HepG2 (cell line): ENCODE data around the gene RRP9.

ENCODE experiments used
- AKNA ChIP-seq: sonication (generic); formaldehyde crosslinking; IDR thresholded peaks from 2 replicates; pipeline ENCODE4 v1.4.0; 2020; ENCODE audit warnings: missing genetic modification reagents, borderline replicate concordance
- POLR2A ChIP-seq, 2 experiments: IDR thresholded peaks; 2 replicates each; pipeline ENCODE4 v1.6.1; 2011; ENCODE audit warnings: low read depth in 2 of 2, low read length in 2 of 2, mild to moderate bottlenecking in 1 of 2, moderate library complexity in 1 of 2; ENCODE audit not compliant: insufficient read depth in 1 of 2
- POLR2AphosphoS5 ChIP-seq: IDR thresholded peaks from 2 replicates; pipeline ENCODE4 v1.6.1; 2012; ENCODE audit warnings: low read depth, low read length
- PTBP1 ChIP-seq: fragments of 200-400 bp; formaldehyde crosslinking; IDR thresholded peaks from 2 replicates; pipeline ENCODE4 v1.6.1; 2018; ENCODE audit warnings: low read length, low read depth; ENCODE audit not compliant: poor library complexity, severe bottlenecking
- SMAD3 ChIP-seq: sonication (generic); formaldehyde crosslinking; IDR thresholded peaks from 2 replicates; pipeline ENCODE4 v1.4.0; 2020; ENCODE audit warnings: missing genetic modification reagents
- SUZ12 ChIP-seq: fragments of 150-350 bp; IDR thresholded peaks from 2 replicates; pipeline ENCODE4 v1.6.1; 2014; ENCODE audit warnings: low read depth, low read length
- TARDBP ChIP-seq: sonication (generic); formaldehyde crosslinking; IDR thresholded peaks from 2 replicates; pipeline ENCODE4 v1.8.0; 2022; ENCODE audit warnings: mild to moderate bottlenecking, missing genetic modification reagents
- TOE1 ChIP-seq: sonication (generic); formaldehyde crosslinking; IDR thresholded peaks from 2 replicates; pipeline ENCODE4 v1.4.0; 2020; ENCODE audit warnings: mild to moderate bottlenecking, missing genetic modification reagents
- ZBTB37 ChIP-seq: sonication (generic); formaldehyde crosslinking; IDR thresholded peaks from 2 replicates; pipeline ENCODE4 v1.4.0; 2020; ENCODE audit warnings: mild to moderate bottlenecking, missing genetic modification reagents
- ZNF605 ChIP-seq: sonication (generic); formaldehyde crosslinking; IDR thresholded peaks from 2 replicates; pipeline ENCODE4 v1.8.0; 2022; ENCODE audit warnings: mild to moderate bottlenecking, missing genetic modification reagents

- TF ChIP-seq POLR2AphosphoS5 (no peak), SMAD3 (CRISPR knock-in tag) (no peak), SUZ12 (no peak), PTBP1 (no peak), TARDBP (CRISPR knock-in tag) (no peak), AKNA (CRISPR knock-in tag) (no peak), POLR2A (IDR thresholded peaks at IDR 0.05; ENCODE audit: insufficient read depth in 1 of 2, low read depth in 2 of 2, low read length in 2 of 2) (no peak), ZBTB37 (CRISPR knock-in tag) (no peak), TOE1 (CRISPR knock-in tag) (no peak), ZNF605 (CRISPR knock-in tag) (no peak)
Measured at GRCh38 chr3:51928438-51928837, 13.3 kb downstream of the RRP9 start.
